Measurements from ENCODE around the gene HOXD12.

The HOXD12 gene

GRCh38 chr2:176105078-176105729 lies 5.6 kb downstream of the HOXD12 start:
- DNase-seq (ENCODE audit: low read depth, low spot score): no peak

- DNase-seq (ENCODE audit: low read depth, low spot score): no peak
These were observed 6.4 kb downstream of the HOXD12 start for GRCh38 chr2:176105730-176106580.

DNA sequence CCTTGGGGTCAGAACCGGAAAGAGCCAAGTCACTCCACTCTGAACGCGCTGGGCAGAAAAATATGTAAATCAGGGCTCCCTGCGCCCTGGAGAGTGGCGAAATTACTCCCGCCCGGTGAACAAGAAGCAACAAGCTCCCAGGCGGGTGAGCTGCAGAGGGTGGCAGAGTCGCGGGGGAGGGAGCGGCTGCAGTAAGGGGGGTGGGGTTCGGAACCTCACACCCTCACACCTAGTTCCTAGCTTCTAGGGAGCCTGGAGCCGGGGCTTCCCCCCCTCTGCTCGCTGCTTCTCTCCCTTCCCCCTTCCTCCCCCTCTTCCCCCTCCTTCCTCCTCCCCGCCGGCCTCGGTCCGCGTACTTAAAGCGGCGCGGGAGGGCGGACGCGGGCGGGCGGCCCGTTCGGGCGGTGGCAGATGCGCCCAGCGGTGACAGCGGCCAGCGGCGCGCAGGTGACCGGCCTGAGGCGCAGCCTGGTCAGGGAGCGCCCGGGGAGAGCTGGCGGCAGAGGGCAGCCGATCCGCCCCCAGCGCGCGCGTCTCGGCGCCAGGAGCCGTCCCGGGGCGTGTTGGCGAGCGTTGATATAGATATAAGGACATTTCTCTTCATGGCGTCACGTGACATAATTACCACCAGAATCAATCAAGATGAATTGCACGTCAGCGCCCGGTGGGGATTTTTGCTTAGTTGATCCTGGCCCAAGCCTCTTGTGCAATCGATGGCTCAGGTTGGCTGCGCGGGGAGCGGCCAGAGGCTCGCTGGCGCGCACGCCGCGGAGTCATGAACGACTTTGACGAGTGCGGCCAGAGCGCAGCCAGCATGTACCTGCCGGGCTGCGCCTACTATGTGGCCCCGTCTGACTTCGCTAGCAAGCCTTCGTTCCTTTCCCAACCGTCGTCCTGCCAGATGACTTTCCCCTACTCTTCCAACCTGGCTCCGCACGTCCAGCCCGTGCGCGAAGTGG lies 7.3 kb downstream of the HOXD12 start, which contains the start of gene HOXD11:
TSS of gene HOXD11 (plus strand) at position 700 of the 959 bp plus-strand sequence. CDS start at position 776, 76 bp downstream.
- DNase-seq (ENCODE audit: low read depth, low spot score): peak; percentile 70

DNA sequence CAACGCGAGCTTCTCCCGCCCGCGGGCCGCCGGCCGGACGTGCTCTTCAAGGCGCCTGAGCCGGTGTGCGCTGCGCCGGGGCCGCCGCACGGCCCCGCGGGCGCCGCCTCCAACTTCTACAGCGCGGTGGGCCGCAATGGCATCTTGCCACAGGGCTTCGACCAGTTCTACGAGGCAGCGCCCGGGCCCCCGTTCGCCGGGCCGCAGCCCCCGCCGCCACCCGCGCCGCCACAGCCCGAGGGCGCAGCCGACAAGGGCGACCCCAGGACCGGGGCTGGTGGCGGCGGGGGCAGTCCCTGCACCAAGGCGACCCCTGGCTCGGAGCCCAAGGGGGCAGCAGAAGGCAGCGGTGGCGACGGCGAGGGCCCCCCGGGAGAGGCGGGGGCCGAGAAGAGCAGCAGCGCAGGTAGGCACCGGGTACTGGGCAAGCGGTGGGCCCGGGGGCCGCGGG lies 8.2 kb downstream of the HOXD12 start:
- DNase-seq (ENCODE audit: low read depth, low spot score): no peak

DNA sequence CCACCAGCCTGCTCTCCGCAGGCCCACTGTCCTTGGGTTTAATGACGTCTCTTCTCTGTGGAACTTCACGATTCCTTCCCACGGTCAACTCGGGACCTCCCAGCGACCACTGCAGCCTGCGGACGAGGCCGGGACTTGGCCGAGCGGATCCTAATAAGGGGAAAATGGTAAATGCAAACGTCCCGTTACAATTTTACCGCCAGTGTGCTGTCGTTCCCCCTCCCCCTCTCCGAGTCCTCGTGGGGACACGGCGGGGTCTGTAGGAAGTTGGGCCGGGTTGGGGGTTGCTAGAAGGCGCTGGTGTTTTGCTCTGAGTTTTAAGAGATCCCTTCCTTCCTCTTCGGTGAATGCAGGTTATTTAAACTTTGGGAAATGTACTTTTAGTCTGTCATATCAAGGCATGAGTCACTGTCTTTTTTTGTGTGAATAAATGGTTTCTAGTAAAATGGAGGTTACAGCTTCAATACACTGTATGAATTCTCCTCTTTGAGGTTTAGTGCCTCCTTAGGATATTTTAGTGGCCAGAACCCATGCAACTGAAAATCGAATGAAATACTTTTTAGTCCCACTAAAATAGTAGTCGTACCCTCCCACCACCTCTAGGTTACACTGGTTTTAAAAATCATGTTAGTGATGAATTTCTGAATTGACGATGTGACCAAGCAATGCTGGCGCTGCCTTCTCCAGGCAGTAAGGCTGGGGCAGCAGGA lies 9.8 kb downstream of the HOXD12 start:
- DNase-seq (ENCODE audit: low read depth, low spot score): no peak

DNA sequence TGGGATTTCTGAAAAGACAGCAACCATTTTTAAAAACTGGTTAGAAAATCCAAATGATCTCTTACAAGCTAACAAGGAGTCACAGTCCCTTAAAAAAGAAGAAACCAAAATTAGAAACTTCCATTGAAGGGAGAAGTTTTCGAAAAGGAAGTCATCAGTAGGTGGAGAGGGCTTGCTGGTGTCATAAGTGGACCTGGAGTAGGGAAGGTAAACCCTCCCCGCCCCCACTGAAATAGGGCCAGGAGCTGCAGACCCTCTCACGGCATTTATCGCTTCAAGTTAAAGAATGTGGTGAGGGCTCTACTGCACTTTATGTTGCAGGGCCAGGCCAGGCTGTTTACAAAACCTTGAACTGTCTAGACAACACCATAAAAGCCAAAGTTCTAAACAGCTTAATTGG lies 10.4 kb downstream of the HOXD12 start:
- peak; percentile 25 for DNase-seq (ENCODE audit: low read depth, low spot score)

DNA sequence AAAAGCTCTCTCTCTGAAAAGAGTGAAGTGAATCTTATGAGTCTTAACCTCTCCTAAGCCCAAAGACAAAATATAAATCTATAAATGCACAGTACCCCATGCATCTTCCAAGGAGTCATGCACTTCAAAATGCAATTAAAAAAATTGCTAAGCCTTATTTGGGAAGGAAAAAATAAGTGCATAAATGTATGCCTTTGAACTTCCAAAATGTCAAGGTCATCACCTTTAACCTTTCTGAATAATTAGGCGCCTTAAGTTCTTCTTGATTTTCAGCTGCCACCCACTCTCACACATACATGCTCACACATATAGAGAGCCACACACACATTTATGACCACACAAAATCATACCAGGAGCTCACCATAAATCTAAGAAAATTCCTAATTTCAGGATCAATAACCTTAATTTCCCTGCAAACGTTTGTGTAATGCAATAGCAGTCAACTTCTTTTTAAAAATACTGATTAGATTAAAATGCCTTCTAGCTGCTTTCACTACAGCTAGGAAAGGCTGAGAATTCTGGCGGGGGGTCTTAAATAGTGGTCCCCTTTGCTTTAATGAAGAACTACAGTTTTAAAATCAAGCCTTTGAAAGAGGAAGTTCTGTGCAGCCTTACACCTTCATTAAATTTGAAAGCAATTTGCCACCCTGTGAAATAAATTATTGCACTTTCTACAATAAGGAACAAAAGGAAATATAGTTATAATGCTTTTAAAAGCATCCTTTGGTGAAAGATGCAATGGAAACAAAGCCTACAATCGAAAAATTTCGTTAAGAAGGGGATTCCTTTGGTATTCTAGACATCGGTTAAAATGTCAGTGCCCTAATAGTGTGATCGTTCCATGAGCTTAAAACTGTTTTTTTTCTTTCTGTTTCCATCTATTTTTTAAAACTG lies 11.1 kb downstream of the HOXD12 start:
- no peak for DNase-seq (ENCODE audit: low read depth, low spot score)

DNA sequence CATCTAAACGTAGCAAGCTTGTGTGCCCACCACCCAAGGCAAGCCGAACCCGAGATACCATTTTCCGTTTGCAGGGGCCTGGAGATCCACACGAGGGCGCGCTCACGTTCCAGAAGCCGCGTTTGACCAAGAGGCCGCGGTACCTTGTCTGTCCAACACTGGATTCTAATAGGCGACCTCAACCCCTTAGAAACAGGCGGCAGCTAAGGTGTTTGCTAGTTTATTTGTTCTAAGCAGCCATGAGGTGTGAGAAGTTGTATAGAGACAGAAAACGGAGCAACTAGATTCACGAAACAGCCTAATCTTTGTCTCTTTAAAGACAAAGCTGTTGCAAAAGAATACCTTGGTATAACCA lies 11.7 kb downstream of the HOXD12 start:
- DNase-seq (ENCODE audit: low read depth, low spot score): peak; percentile 86

DNA sequence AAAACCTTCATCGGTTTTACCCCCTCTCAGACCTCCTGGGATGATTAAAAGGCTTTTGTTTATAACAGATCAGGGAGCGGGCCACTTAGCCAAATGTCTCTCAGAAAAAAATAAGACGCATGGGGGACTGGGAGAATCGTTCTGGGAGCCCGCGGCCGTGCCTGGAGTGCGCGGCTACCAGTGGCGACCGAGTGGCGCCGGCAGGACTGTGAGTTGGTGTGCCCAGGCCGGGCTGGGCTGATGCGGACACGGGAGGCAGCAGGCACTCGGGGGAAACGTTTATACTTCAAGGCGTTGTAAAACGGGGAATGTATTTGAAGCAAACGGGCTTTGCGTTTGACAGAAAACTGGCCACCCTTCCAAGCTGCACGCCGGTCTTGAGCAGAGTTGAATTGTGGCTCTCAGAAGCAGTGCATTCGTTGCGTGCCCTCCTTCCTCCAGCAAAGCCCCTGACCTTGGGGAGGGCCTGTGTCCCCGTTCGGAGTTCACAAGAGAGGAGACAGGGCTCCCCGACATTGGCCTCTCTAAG lies 12.3 kb downstream of the HOXD12 start:
- peak; percentile 28 for DNase-seq (ENCODE audit: low read depth, low spot score)

GRCh38 chr2:176112375-176113302 lies 13.0 kb downstream of the HOXD12 start:
- DNase-seq (ENCODE audit: low read depth, low spot score): no peak

- DNase-seq (ENCODE audit: low read depth, low spot score): peak; percentile 39
These were observed 14.7 kb downstream of the HOXD12 start for GRCh38 chr2:176114120-176114929.

GRCh38 chr2:176114930-176115625 lies 15.5 kb downstream of the HOXD12 start:
- DNase-seq (ENCODE audit: low read depth, low spot score): no peak

DNA sequence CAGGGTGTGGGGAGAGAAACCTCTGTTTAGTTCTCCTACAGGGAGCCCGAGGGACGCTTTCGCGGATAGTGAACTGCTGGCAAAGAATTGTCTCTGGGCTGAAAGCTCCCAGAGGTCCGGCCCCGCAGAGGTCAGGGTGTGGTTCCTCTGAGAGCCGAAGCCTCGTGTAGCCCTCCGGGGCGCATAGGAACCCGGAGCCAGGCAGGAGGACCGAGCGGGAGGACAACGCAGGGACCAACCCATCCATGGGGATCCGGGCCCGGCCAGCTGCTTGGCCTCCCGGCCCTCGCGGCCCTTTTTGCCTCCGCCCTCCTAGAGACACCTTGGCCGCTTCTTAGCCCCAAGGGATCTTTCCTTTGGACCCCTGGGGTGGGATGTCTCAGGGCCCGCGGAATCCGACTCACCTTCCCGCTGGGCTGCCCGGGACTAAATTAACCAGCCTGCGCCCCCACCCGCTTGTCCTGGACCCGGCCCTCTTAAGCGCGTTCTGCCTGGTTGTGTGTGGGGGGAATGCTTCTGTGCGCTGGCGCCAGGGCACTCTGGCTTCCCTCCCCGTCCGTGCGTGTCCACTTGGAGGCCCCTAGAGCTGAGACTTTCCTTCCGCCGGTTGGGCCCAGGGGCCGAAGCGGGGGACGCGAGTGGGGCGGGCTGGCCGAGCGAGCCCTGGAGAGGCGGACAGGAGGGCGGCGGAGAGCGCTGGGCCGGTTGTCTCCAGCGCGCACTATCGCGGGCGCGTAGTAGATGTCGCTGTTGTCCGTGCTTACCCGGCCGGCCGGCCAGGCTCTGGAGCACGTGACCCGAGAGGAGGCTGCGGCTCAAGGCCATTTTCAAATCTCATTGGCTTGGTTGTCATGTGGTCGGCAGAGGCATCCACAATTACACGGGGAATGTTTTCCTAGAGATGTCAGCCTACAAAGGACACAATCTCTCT lies 16.6 kb downstream of the HOXD12 start, which contains the start of gene HOXD10:
TSS of gene HOXD10 (plus strand) at position 896 of the 931 bp plus-strand sequence. CDS start 56 bp downstream, outside the sequence.
- peak; percentile 85 for DNase-seq (ENCODE audit: low read depth, low spot score)

DNA sequence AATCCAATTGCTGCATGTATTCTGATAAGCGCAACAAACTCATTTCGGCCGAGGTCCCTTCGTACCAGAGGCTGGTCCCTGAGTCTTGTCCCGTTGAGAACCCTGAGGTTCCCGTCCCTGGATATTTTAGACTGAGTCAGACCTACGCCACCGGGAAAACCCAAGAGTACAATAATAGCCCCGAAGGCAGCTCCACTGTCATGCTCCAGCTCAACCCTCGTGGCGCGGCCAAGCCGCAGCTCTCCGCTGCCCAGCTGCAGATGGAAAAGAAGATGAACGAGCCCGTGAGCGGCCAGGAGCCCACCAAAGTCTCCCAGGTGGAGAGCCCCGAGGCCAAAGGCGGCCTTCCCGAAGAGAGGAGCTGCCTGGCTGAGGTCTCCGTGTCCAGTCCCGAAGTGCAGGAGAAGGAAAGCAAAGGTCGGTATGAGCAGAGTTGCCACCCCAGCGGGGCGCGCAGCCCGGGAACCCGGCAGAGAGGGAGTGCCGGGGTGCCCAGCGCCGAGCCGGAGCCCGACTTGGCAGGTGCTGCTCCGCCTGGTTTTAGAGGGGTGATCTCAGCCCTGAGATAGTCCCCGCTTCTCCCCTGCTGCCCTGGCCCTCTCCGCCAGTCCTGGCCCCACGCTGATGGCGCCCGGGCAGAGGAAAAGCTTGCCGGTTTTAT lies 17.7 kb downstream of the HOXD12 start:
- DNase-seq (ENCODE audit: low read depth, low spot score): no peak

DNA sequence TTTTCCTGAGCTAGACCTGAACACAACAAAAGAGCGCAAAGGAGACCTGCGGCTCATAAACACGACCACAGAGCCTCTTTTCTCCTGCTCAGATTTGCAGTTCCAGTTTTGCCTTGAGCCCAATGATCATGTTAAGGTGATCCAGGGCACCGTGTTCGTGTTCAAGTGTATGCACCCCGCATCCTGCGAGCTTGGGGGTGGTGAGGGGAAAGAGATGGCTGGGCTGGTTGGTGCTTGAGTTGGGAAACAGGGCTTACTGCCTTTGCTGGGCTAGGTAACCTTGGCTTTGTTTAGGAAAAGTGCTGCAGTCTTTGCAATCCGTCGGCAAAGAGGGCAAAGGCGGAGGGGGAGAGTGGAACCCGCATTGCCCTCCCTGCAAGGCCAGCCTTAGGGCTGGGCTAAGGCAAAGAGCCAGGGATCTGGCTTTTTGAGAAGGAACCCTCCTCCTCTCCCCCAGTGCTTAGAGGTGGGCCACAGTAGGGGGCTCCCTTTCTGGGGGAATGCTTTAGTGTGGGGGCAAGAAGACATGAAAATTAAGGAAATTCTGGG lies 18.3 kb downstream of the HOXD12 start:
- DNase-seq (ENCODE audit: low read depth, low spot score): no peak

All from ELF-1 (cell line).